Measurements from ENCODE around the gene OAT. TPM values are rescaled to one million over a fixed set of nuclear protein-coding genes. Genes with fewer than 3 reads are reported as not detected.

OAT gene
- total RNA-seq, 1 donor from 2014 or later, result 54.2 TPM

DNA sequence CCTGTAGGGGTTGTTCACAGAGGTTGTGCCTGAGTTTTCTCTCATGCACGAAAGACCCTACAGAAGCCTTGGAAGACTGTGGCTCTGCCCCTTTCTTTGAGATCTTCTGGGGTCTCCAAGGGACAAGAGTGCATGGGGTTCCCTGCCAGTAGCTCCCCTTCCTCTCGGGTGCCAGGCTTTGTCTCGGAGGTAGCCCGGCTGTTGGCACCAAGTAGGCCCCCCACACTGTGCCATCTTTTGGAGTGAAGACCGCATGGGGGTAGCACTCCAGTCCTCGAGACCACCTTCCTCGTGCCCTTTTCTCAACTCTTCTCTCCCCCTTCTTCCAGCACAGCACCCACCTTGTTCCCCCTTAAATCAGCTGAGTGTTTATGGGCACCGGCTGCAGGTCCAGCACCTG, 41.6 kb downstream of the OAT start:
- Histone ChIP-seq H3K36me3 (no peaks in the 10 kb centered on the region), H3K4me3 (no peak overlapping the region), H3K4me1 (no peaks in the 10 kb centered on the region), H3K9me3 (no peaks in the 10 kb centered on the region), H3K27me3 (ENCODE audit: low read depth) (peaks cover 8% of the 10 kb centered on the region), H3K27ac (no peak overlapping the region)
- TF ChIP-seq, protein P1, sequence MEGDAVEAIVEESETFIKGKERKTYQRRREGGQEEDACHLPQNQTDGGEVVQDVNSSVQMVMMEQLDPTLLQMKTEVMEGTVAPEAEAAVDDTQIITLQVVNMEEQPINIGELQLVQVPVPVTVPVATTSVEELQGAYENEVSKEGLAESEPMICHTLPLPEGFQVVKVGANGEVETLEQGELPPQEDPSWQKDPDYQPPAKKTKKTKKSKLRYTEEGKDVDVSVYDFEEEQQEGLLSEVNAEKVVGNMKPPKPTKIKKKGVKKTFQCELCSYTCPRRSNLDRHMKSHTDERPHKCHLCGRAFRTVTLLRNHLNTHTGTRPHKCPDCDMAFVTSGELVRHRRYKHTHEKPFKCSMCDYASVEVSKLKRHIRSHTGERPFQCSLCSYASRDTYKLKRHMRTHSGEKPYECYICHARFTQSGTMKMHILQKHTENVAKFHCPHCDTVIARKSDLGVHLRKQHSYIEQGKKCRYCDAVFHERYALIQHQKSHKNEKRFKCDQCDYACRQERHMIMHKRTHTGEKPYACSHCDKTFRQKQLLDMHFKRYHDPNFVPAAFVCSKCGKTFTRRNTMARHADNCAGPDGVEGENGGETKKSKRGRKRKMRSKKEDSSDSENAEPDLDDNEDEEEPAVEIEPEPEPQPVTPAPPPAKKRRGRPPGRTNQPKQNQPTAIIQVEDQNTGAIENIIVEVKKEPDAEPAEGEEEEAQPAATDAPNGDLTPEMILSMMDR (IDR thresholded peaks at IDR 0.05), result no peak
- no peak for DNase-seq
- no peak for ATAC-seq
- intact Hi-C loops (cut with DNase I), result no loop called here

DNA sequence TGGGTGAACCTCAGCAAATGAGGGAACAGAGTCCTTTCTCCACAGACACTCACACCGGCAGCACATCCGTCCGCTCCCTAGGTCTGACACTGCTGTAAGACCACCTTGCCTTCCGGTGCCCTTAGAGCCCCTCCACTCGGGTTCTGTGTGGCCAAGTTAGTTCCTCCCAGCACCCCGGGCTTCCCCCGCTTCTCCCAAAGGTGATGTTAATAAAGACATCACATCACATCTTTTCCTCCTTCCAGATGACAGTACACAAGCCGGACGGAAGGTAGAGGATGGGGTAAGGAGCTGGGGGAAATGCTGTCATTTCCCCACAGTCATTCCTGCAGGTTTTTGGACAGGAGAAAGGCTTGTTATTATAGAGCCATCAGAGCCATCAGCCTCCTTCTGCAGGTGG, 42.3 kb downstream of the OAT start:
- ATAC-seq, result no peak
- Histone ChIP-seq H3K36me3 (no peaks in the 10 kb centered on the region), H3K4me3 (no peak overlapping the region), H3K4me1 (no peaks in the 10 kb centered on the region), H3K9me3 (no peaks in the 10 kb centered on the region), H3K27ac (no peak overlapping the region), H3K27me3 (ENCODE audit: low read depth) (peaks cover 6% of the 10 kb centered on the region)
- intact Hi-C loops (cut with DNase I), result no loop called here
- DNase-seq, result no peak
- TF ChIP-seq, protein P1 (IDR thresholded peaks at IDR 0.05), result no peak

DNA sequence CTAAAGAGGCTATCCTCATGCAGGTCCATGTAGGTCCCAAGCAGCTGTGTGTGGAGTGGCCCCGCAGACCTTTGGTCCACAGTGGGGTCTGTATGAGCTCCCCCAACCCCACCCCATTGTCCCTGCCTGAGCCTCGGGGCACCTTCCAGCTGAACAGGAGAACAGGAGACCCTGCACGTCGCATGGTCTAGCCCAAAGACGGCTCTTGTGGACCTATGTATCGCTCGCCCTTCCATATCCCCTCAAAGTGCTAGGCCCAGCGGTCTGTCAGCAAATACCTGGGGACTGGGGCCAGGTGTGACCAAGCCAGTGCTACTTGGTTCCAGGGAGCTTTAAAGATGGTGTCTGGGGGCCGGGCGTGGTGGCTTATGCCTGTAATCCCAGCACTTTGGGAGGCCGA, 43.0 kb downstream of the OAT start:
- Histone ChIP-seq H3K36me3 (no peaks in the 10 kb centered on the region), H3K27me3 (ENCODE audit: low read depth) (no peaks in the 10 kb centered on the region), H3K4me1 (no peaks in the 10 kb centered on the region), H3K4me3 (no peak overlapping the region), H3K9me3 (no peaks in the 10 kb centered on the region), H3K27ac (no peak overlapping the region)
- ATAC-seq (no peak), DNase-seq (no peak)
- intact Hi-C loops (cut with DNase I), result no loop called here
- TF ChIP-seq, protein P1 (IDR thresholded peaks at IDR 0.05), result no peak

DNA sequence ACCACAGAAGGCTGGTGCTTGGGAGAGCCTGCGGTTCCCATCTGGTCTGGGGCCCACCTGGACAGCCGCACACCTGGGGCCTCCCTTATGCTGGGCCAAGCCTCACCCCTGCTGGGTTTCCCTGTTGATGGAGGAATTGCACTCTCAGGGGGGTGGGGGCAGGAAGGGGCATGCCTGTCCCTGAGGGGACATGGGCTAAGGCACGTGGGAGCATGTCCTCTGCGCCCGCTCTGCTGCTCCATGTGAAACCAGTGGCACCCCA, 43.4 kb downstream of the OAT start:
- Histone ChIP-seq H3K27ac (no peak overlapping the region), H3K4me1 (no peaks in the 10 kb centered on the region), H3K36me3 (no peaks in the 10 kb centered on the region), H3K27me3 (ENCODE audit: low read depth) (no peaks in the 10 kb centered on the region), H3K9me3 (no peaks in the 10 kb centered on the region), H3K4me3 (no peak overlapping the region)
- DNase-seq (no peak), ATAC-seq (no peak)
- intact Hi-C loops (cut with DNase I), result no loop called here
- TF ChIP-seq, protein P1 (IDR thresholded peaks at IDR 0.05), result no peak

DNA sequence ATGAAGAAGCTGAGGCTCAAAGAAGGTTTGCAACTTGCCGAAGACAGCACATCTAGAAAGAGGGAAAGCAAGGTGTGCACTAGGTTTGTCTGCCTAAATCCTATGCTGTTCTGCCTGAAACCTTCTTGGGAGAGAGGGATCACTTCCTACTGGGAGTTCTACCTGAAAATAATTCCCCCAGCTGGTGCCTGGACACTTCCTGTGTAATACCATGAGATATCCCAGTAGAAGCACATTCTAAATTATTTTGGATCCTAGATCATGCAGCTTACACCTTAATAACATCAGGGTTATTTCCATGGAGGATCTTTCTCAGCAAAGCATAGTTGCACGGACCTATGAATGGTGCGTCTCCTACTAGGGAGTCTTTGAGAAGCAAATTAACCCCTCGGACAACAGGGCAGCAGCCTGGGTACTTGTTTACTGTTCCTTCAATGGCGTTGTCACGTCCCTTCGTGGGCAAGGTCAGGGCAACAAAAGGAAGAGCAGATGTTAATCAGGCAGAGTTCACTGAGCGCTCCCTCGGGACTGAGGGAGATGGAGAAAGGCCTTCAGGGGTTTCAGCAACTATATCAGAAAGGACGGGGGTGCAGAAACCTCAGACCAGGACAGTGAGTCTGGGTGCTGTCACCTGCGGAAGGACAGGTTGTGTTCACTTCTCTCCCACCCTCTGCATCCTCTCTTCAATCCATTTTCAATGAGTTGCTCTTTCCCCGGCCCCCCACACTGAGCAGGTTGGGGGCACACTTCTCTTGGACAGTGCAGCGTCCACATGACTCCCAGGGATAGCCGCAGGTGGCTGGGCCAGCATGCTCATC, 44.0 kb downstream of the OAT start:
- Histone ChIP-seq H3K36me3 (no peaks in the 10 kb centered on the region), H3K4me3 (no peak overlapping the region), H3K27ac (no peak overlapping the region), H3K27me3 (ENCODE audit: low read depth) (no peaks in the 10 kb centered on the region), H3K9me3 (no peaks in the 10 kb centered on the region), H3K4me1 (no peaks in the 10 kb centered on the region)
- DNase-seq, result no peak
- ATAC-seq, result no peak
- intact Hi-C loops (cut with DNase I), result no loop called here
- TF ChIP-seq, protein P1 (IDR thresholded peaks at IDR 0.05), result no peak
